SK-N-SH (cell line): ENCODE measurements around the gene TIE1.

Experiments used
- CHD2 ChIP-seq: fragments of 150-350 bp; IDR thresholded peaks from 2 replicates; pipeline ENCODE4 v1.6.1; 2018; ENCODE audit warnings: low read length; ENCODE audit not compliant: partially characterized antibody
- CTCF ChIP-seq: fragments of 200-600 bp; sonication (generic); IDR thresholded peaks from 2 replicates; pipeline ENCODE4 v1.6.1; 2017; ENCODE audit warnings: antibody characterized with exemption, mild to moderate bottlenecking, moderate library complexity
- ELF1 ChIP-seq: IDR thresholded peaks from 2 replicates; pipeline ENCODE4 v1.4.0; 2012
- EP300 ChIP-seq, 2 experiments: IDR thresholded peaks; 2 replicates each; pipeline versions ENCODE4 v1.4.0 to v1.6.1; 2012; ENCODE audit warnings: borderline replicate concordance in 1 of 2, low read depth in 1 of 2, low read length in 1 of 2
- EZH2phosphoT487 ChIP-seq: fragments of 200-600 bp; sonication (generic); IDR thresholded peaks from 2 replicates; pipeline ENCODE4 v1.6.1; 2017; ENCODE audit warnings: low read depth, mixed run types, mild to moderate bottlenecking, antibody characterized with exemption, moderate library complexity, borderline replicate concordance
- FOXJ3 ChIP-seq: sonication (generic); formaldehyde crosslinking; IDR thresholded peaks from 2 replicates; pipeline ENCODE4 v1.5.1; 2020; ENCODE audit warnings: mild to moderate bottlenecking, missing genetic modification reagents
- GATA2 ChIP-seq: sonication (generic); formaldehyde crosslinking; IDR thresholded peaks from 2 replicates; pipeline ENCODE4 v1.5.0; 2020; ENCODE audit warnings: mild to moderate bottlenecking, missing genetic modification reagents
- REST ChIP-seq: IDR thresholded peaks from 2 replicates; pipeline ENCODE4 v1.6.1; 2012; ENCODE audit warnings: mild to moderate bottlenecking, low read depth, low read length, moderate library complexity
- RFX5 ChIP-seq: IDR thresholded peaks from 2 replicates; pipeline ENCODE4 v1.6.1; 2012; ENCODE audit warnings: mild to moderate bottlenecking, improper control_type of control experiment, low read length
- RXRA ChIP-seq: IDR thresholded peaks from 2 replicates; pipeline ENCODE4 v1.4.0; 2012; ENCODE audit warnings: low read depth, mild to moderate bottlenecking, borderline replicate concordance
- TCF12 ChIP-seq: IDR thresholded peaks from 2 replicates; pipeline ENCODE4 v1.4.0; 2012
- USF2 ChIP-seq: fragments of 150-350 bp; IDR thresholded peaks from 2 replicates; pipeline ENCODE4 v1.6.1; 2017; ENCODE audit warnings: antibody characterized with exemption, low read length, low read depth, borderline replicate concordance
- YY1 ChIP-seq: IDR thresholded peaks from 2 replicates; pipeline ENCODE4 v1.4.0; 2012; ENCODE audit warnings: low read depth, mild to moderate bottlenecking
- TF ChIP-seq, protein P1 (sequence below): IDR thresholded peaks from 2 replicates; pipeline ENCODE4 v1.4.0; 2012; ENCODE audit warnings: low read depth

DNA sequence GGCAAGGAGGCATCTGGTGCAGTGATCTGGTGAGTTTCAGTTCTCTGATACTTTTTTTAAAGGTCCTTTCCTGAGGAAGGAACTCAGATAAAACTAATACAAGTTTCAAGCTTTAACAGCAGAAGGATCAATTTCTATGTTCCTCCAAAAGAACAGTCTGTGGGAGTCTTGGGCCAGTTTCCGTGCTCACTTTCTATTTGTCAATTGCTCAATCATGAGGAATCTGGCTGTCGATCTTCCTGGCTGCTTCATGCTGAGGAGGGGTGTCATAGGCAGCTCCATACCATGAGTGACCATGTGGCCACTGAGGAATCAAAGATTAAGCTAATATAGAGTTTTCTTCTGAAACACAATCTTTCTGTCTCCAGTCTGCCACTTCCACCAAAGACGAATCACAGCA lies 42.4 kb upstream of the TIE1 start:
- TF ChIP-seq CTCF: no peak
- no peak for TF ChIP-seq EP300 (IDR thresholded peaks at IDR 0.05; ENCODE audit: borderline replicate concordance in 1 of 2, low read depth in 1 of 2, low read length in 1 of 2)
- TF ChIP-seq RFX5: no peak
- TF ChIP-seq YY1: no peak
- TF ChIP-seq RXRA: no peak
- no peak for TF ChIP-seq EZH2phosphoT487
- no peak for TF ChIP-seq FOXJ3 (CRISPR knock-in tag)
- no peak for TF ChIP-seq CHD2
- TF ChIP-seq GATA2 (CRISPR knock-in tag): no peak
- TF ChIP-seq TCF12: no peak
- TF ChIP-seq ELF1: no peak
- no peak for TF ChIP-seq USF2
- TF ChIP-seq REST: no peak
- TF ChIP-seq, protein P1, sequence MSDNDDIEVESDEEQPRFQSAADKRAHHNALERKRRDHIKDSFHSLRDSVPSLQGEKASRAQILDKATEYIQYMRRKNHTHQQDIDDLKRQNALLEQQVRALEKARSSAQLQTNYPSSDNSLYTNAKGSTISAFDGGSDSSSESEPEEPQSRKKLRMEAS: no peak
